Measurements from ENCODE around the gene ITPR3. TPM values are rescaled to one million over a fixed set of nuclear protein-coding genes. Genes with fewer than 3 reads are reported as not detected.
"Not testable (repeated sequence)": the region's sequence is repeated elsewhere in the genome, so short reads cannot be mapped to it uniquely, and the experiment has no call there.

The ITPR3 gene
- total RNA-seq, 1 experiment from 2014 or later: 110 TPM

DNA sequence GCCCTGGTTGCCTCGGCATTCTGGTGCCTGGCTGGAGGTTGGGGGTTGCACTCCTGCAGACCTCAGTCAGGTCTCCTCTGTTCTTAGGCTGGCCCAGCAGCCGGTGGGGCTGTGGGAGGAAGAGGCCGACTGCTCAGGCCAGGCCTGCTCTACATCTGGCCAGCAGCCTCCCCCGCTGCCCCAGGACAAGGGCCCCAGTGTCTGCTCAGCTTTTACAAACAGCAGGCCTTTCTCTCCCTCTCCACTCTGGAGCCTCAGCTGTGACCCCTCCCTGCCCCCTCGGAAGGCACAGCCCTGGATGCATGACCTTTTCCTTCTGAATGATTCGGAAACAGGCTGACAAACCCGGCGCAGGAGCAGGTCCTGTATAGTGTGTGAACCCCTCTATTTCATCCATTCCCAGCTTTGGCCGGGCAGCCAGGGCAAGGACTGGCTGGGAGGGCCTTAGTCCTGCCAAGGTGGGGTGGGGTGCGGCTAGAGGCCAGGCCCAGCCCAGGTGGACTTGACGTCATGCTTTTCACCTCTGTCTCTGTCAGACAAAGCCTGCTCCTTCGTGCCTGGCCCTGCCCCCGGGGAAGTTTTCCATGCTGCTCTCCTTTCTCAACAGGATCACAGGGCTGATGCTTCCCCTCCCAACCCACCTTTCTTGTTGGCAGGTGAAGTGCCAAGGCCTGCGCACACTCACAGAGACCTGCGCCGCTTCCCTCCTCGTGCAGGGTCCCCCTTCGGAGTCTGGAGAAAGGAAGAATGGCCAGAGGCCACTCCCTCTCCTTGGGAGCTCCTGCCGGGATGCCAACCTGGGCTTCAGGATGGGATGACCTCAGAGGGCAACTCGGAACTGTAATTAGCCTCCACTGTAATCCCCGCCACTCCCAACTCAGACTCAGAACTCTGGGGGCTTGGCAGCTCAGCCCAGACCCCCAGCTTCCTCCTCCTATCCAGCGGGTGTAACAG is 10.1 kb upstream of the ITPR3 start:
- DNase-seq (ENCODE audit: low spot score): no peak

DNA sequence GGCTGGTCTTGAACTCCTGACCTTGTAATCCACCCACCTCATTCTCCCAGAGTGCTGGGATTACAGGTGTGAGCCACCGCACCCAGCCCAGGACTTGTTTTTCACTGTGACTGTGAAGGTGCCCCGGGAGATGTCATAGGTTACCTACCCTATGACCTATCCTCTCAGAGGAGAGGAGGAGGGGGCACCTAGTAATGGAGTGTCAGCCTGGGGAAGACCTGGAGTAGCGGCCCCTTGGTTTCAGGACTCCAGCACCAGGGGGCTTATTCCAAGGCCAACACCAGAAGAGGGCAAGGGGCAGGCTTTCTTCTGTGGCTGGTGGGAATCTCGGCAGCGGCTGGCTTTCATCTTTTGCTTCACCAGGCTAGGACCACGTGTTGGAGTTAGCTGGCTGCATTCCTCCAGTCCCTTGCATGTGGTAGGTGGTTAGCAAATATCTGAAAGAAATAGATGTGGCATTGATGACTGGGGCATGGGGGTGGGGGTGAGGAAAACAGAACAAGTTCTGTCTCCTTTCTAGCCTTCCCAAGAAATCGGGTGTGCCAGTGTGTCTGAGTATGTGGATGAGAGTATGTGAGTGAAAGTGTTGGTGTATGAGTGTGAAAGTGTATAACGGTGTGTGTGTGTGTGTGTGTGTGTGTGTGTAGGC is 7.9 kb upstream of the ITPR3 start:
- no peak for DNase-seq (ENCODE audit: low spot score)

DNA sequence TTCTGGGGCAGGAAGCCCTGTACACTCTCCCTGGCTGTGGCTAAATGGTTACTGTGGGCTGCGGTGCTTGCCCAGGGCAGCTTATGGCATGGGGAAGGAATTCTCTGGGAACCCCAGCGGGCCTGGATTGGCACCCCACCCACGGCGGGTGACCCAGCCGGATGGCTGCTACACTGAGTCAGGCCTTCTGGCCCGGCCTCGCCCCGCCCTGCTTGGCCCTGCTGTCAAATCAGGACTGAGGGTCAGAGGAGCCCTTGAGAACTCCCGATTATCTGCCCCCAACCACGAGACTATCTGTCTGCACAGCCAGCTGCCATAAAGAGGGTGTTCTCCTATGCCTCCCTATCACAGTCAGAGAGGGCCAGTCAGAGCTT is 7.3 kb upstream of the ITPR3 start:
- no peak for DNase-seq (ENCODE audit: low spot score)

DNA sequence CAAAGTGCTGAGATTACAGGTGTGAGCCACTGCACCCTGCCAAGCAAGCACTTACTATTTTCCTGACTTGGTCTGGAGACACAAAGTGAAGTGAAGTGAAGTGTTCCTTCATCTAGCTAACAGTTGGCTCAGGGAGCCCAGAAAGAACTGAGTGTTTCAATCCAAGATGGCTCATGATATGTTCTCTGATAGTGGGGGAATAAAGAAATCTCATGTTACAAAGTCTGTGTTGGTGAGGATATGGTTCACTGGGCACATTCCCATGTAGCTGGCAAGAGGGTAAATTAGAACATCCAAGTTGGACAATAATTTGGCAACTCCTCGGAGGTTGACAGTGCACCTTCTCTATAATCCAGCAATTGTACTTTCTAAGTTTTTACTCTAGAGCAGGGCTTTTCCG is 5.0 kb upstream of the ITPR3 start:
- DNase-seq (ENCODE audit: low spot score): no peak

DNA sequence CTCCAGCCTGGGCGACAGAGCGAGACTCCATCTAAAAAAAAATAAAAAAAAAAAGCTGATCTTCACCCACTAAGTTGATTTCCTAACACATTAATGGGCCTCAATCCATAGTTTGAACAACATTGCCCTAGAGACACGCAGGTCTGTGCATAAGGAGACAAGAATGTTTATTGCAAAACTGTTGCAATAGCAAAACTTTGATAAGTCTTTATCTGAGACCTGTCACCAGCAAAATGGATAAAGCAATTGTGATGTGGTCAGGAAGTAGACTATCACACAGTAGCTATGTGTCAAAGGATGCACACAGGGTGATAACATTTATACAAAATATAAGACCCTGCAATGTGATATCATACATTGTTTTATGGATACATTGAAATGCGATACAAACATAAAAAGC is 4.2 kb upstream of the ITPR3 start:
- no peak for DNase-seq (ENCODE audit: low spot score)

DNA sequence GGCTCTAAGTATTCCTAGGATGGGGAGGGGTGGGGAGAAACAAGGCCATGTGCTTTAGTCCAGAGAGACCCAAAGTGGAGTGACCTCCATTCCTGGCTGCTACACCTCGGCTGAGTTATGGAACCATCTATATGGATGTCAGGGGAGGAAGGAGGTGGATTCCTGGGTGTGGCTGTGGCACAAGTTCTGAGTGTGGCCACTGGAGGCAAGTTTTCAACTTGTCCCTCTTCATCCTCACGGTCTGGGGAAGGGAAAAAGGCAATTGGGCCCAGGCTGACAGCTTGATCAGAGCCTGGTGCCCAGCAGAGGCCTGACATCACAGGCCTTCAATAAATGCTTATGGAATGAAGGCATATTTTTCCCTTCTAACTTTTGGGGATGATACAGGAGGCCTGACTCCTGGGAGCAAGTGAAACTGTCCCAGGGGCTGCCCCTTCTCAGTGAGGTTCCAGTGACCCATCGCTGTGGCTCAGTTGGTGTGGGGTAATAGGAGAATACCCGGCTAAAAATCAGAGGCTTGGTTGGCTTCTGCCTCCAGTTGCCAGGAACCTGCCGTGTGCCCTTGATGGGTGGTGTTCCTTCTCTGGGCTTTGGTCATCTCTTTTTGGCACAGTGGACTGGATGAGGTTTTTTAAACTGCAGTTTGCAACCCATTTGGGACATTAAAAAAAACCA is 1.8 kb upstream of the ITPR3 start:
- no peak for DNase-seq (ENCODE audit: low spot score)

DNA sequence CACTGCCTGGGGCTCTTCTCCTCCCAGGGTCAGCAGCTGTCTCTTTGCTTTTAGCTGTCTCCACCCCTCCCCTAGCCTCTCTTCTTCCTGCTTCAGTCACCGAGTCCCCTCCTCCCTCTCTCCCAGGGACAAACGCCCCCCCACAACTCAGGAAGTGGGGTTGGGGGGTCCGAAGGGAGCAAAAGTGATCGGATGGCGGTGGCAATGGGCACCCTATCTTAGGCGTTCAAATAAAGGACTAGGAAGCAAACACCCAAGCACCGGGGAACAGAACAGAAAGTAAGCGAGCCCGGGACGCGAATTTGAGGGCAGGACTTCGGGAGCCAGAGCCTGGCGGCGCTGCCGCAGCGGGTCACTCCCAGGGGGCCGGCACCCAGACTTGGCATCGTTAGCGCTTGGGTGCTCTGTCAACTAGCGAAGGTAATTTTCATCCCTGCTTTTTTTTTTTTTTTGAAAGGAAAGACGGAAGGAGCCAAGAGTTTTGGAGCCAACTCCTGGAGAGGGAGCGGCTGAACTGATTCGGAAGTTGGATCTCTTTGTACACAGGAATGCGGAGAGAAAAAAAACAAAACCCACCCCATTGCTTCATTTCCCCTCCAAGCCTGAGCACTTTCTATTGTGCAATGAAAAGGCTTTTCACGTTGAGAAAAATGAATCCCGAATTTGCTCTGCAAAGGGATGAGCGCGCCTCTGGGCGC is 815 bp upstream of the ITPR3 start:
- DNase-seq (ENCODE audit: low spot score): peak; percentile 63

DNA sequence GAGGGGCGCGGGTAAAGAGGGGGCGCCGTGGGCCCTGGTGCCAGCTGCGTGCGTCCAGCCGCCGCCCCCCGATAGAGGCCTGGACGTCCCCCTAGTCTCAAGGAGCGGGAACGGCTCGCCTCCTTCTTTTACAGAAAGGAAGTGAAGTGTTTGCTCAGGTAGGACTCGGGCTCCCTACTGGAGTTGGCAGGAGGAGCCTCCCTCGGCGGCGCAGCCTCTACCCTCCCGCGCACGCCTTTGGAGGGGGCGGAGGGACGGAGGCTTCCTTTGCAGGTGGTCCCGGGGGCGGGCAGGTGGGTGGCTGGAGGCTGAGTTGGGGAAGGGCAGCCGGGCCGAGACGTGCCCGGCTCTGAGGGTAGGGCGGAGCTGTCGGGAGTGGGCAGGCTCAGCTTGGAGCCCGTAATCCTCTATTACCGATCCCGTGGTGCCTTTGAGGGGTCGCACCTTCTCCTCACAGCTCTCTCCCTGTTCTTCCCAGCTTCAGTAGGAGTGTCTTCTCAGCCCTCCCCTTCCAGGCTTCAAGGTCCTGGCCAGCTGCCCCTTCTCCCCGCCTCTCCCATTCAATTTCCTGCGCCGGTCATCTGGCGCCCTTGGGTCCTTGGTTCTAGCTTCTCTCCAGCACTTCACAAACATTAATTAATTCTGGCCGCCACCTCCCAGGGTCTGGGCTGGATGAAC is 728 bp downstream of the ITPR3 start:
- no peak for DNase-seq (ENCODE audit: low spot score)

DNA sequence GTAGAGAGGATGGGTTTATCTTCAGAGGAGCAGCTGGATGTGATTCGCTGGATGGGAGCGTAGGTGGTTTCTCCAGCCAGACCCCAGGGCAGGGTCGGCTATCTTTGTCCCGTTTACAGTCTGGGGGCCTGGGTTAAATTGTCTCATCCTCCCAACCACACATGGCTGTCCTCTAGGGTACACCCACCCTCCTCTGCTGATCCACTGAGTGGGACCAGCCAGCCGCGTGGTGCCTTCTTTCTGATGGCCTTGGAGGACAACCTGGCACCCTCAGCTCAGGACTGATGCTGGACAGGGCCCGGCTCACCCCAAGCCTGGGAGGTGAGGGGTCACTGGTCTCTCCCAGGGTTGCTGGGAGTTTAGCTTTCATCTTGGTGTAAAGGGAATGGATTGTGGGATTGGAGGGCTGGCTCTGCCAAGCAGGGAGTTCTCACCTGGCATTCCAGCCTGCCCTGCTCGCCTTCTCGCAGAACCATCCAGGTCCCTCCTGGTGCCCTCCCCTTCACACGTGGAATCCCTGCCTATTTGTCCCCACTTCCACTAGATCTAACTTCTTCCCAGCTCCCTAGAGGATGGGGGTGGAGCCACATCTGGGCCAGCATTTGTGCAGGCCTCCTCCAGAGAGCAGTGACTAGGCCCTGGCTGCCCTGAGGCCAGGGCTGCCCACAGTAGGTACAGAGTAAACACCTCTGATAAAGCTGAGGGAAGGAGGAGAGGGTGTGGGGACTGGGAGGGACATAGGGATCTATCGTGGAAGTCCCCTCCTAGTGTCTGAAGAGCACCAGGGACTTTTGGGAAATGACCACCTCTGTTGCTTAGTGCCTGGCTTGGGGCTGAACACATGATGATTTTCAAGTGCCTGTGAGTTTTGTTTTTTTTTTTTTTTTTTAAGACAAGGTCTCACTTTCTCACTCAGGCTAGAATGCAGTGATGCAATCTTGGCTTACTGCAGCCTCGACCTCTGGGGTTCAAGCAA is 1.6 kb downstream of the ITPR3 start:
- DNase-seq (ENCODE audit: low spot score): no peak

DNA sequence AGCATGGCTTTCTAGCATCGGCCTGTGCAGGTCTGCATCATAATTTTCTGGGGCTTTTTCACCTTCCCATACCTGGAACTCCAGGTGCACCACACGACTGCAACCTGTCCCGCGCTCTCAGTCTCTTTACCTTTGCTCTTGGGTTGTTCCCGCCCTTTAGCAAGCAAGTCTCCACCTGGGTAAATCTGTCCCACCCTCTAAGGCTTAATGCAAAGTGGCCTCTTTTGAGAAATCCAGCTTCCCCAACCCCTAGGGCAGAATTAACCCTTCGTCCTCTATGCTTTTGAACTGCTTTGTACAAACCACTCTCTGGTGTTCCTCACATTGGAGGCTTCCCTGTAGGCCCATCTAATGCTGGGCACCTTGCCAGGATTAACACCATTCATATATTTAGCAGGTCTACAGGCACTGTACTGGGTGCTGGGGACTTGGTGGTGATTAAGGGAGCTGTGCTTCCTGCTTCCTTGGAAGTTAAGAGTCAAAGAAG is 2.8 kb downstream of the ITPR3 start:
- peak; percentile 87 for DNase-seq (ENCODE audit: low spot score)

DNA sequence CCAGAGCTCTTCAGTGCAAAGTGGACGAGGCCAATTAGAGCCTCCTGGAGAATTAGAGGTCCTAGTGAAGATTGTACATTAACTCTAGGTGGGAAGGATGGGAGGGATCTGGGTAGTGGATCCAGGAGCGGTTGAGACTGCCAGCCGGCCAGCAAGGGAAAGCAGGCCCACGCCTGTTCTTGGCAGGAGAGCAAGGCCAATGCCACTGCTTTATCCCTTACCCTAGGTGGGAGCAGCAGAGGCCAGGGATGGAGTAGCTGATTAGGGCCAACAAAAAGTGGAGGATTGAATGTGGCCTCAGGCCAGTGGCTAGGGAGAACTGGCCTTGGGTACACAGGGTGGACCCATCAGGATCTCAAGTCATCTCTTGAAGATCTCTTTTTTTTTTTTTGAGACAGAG is 3.7 kb downstream of the ITPR3 start:
- DNase-seq (ENCODE audit: low spot score): no peak

DNA sequence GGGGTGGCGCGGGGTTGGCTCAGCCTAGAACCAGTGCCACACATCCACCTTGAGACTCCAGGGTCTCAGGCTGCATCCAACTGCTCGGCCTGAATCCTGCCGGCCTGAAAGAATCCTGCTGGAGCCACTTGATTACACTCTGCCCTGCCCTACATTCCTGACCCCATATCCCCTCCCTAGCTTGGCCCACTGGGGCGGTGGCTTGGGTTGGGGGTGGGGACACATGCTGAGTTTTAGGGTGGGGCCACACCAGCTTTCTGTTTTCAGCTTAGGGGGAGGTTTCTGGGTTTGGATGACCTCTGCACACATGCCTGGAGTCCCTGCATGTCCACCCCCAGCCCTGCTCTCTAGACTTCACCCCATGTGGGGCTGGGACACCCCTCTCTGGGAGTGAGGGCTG is 6.8 kb downstream of the ITPR3 start:
- DNase-seq (ENCODE audit: low spot score): no peak

DNA sequence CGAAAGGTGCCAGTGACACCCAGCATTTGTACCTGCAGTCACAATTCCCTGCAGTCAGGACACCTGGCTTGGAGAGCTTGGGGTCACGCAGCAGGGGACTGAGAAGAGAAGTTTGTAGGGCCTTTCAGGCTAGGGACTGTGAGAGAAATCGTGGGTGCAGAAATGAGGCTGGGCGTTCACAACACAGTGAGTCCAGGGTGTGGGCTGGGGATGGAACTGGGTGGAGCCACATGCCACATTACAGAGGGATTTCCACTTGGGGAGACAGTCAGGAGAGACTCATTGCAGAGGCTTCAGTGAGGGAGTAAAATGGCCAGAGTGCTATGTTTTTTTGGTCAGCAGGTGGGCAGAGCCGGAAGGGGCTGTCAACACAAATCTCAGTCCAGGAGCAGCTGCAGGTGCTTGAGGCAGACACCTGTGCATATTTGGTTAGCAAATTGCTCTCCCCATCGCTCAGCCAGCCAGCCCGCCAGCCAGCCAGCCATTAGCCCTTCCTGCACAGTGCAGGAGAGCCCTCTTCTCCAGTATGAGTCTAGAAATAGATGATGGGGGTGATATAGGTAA is 7.4 kb downstream of the ITPR3 start:
- no peak for DNase-seq (ENCODE audit: low spot score)

DNA sequence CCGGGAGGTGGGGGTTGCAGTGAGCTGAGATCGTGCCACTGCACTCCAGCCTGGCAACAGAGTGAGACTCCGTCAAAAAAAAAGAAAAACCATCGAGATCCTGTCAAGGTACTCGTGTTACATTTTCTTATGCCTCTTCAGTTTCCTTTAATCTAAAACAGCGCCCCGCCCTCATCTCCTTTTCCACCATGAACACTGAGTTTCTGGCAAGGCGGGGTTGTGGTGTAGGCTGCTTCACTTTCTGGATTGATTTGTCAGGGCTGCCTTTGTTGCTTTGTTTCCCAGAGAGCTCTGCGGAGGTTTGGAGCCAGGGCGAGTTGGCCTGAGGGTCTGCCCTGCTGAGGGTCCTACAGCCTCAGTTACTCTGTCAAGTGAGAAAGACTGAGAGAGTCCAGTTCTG is 8.9 kb downstream of the ITPR3 start:
- no peak for DNase-seq (ENCODE audit: low spot score)

DNA sequence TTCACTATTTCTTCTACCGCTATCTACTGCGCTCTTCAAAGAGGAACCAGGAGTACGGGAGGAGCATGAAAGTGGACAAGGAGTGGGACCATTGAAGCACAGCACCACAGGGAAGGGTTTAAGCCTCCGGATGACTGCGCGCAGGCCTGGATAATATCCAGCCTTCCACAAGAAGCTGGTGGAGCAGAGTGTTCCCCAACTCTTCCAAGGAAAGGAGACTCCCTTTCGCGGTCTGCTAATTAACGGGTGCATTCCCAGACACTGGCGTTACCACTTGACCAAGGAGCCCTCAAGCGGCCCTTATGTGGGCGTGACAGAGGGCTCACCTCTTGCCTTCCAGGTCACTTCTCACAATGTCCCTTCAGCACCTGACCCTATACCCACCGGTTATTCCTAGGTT is 10.4 kb downstream of the ITPR3 start:
- not testable (repeated sequence) for DNase-seq (ENCODE audit: low spot score)

DNA sequence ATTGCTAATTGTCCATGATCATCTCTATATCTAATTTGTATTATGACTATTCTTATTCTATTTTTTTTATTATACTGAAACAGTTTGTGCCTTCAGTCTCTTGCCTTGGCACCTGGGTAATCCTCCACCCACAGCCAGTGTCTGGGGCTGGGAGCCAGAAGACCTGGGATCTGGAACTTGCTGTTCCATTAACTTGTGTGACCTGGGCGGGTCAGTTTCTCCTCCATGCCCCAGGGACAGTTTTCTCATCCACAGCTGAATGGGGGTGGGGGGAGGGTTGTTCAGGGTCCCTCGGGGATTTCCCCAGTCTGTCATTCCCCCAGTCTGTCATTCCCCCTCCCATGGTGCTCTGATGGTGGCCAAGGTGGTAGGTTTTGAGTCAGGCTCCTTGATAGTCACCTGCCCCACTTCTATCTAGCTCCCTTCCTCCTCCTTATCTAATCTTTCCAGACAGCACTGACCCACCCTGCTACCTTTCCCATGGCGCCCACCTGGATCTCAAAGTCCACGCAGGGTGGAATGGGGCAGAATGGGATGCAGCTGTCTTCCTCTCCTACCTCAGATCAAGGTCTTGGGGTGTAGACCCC is 10.9 kb downstream of the ITPR3 start:
- no peak for DNase-seq (ENCODE audit: low spot score)

DNA sequence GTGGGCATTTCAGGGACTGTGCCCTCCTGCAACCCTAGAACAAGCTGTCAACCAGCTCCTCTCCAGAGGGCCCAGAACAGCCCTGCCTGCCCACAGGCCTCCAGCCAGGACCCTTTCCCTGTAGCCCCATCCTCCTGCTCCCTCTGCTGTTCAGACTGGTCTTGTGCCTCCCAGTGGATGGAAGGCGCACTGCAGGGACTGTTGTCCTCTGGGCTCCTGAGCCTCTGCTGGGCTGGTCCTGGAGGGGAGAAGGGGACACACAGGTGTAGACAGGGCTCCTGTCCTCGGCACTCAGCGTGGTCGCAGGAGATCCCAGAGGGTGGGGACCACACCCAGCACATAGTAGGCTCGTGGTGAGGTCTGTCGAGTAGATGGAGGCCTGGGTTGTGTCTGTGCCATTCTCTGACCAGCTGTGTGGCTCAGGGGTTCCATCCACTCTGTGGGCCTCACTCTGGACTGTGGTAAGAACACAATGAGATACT is 11.5 kb downstream of the ITPR3 start:
- peak; percentile 75 for DNase-seq (ENCODE audit: low spot score)

DNA sequence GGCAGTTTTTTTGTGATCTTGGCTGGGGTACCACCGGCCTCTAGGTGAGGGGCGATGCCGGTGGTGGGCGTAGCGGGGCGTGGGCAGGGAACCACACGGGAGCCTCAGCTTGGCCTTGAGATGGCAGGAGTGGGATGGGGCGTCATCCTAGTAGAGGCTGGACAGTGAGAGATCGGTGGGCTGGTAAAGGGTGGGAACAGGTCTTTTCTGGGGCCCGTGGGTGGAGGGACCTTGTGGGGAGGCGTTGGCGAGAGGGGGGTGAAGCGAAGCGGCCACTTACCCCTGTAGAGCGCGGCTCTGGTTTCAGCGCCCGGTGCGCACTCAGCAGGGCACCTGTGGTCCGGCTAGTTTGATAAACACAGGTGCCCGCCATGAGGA is 12.0 kb downstream of the ITPR3 start:
- no peak for DNase-seq (ENCODE audit: low spot score)

Measured in HT-29 (cell line).